Stimulated activated CD8-positive, alpha-beta memory T cell treated with anti-CD3 and anti-CD28 coated beads, Interleukin-2, amount 100 ng/mL, for 1 hour (primary cell): Measurements from ENCODE around the gene GOLGA5.
"Not testable (repeated sequence)": the region's sequence is repeated elsewhere in the genome, so short reads cannot be mapped to it uniquely, and the experiment has no call there.

Source experiments
- DNase-seq, 2 donors: peaks; one replicate each; pipeline ENCODE4 v3.0.0-alpha.2; 2020; ENCODE audit warnings: low read depth in 2 of 2

Gene GOLGA5

DNA sequence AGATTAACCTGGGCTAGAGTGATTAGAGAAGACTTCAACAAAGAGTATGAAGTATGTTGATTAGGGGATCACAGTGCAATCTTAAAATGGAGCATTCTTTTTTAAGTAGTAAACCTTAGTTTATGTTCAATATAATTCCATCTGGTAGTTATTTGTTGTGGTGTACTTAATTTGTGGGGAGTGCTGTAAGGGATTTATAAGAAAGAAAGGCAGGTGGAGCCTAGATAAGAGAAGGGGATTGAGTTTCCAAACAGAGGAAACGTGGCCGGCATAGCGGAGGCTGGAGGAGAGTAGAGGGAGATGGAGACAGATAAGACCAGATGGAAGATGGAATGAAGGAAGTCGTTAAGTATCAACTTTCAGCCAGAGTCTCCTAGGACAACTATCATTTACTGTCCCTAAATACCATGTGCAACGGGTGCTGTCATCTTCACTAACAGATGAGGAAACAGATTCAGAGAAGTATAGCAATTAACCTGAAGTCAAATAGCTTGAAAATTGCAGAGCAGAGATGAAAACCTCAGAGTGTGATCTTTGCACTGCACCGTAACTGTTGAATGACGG lies 38.1 kb downstream of the GOLGA5 start:
- DNase-seq, result no peak

DNA sequence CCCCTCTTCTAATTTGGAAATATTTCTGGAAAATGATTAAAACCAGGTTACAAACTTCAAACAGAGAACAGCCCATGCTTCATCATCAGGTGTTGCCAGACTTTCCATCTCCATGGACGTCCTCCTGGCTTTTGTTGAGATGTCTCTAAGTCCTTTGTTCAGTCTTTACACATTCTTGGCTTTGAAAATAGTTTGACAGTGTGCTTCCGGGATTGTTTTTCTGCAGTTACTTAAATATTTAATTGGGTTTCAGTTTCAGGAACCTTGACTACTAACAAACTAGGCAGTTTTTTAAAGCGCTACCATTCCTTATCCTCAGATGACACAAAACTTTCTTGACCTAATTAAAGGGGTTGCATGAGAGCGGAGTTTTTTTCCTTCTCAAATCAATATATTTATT lies 47.8 kb downstream of the GOLGA5 start:
- DNase-seq, result no peak

DNA sequence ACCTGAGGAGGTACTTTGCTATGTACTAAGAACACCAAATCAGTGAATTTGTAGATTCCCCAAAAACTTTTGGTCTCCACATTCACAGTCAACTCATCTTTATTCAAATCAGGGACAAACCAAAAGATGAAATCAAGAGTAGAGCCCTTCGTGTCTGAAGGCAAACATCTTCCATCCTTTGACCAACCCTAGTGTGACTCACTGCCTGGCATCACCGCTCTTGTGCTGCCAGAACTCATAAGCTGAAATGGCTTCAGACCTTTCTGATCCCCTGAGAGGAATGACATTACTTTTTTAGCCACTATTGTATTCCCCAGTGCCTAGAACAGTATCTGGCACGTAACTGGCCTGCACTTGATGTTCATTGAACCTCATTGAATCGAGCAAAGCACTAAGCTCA lies 50.1 kb downstream of the GOLGA5 start:
- DNase-seq, result no peak

DNA sequence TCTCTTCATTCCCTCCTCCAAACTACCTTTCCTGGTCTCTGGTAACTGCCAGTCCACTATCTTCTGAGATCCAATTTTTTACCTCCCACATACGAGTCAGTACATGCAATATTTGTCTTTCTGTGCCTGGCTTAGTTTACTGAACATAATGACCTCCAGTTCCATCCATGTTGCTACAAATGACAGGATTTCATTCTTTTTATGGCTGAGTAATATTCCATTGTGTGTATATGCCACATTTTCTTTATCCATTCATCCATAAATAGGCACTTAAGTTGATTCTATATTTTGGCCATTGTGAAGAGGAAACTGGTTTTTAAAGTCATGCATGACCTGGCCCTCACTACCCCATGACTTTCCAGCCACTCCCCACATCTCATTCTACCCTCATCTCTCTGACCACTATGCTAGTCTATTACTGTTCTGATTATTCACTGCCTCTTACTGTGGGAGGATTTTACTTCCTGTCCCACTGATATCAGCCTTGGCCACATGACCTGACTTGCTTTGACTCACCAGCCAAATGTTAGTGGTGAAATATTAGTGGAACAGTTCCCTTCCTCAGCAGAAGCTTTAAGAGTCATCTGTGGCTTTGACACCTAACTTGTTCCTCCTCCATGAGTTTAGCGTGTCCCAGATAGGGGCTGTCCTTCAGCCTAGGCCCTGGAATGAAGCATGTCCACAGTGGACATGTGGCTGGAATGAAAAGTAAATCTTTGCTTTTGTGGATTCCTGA lies 52.2 kb downstream of the GOLGA5 start:
- DNase-seq, result no peak

DNA sequence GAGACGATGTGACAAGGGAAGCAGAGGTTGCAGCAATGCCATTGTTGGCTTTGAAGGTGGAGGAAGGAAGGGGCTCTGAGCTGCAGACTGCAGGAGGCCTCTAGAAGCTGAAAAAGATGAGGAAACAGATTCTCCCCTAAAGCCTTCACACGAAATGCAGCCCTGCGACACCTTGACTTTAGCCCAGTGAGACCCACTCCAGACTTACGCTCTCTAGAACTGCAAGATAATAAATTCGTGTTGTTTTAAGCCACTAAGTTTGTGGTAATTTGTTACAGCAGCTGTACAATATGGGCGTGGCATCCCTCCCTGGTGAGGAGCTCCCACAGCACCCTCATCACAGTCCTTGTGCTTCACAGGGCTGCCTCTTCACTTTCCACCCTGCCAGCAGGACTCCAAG lies 53.2 kb downstream of the GOLGA5 start:
- no peak for DNase-seq

DNA sequence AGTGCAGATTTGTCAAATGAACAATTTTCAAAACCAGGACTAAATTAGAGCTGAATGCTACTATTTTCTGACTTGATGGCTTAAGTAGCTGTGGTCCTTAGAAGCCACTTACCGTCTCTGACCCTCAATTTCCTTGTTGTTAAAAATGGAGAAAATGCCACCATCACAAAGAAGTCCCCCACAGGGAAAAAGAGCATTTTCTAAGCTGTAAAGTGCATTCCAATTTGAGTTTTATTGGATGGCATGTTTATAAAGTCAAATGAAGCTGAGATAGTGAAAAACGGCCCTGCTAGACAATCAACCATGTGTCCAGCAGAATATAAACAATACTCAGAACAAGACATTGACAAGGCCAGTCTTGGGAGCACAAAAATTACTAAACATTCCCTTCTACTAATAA lies 53.6 kb downstream of the GOLGA5 start:
- DNase-seq, result no peak

DNA sequence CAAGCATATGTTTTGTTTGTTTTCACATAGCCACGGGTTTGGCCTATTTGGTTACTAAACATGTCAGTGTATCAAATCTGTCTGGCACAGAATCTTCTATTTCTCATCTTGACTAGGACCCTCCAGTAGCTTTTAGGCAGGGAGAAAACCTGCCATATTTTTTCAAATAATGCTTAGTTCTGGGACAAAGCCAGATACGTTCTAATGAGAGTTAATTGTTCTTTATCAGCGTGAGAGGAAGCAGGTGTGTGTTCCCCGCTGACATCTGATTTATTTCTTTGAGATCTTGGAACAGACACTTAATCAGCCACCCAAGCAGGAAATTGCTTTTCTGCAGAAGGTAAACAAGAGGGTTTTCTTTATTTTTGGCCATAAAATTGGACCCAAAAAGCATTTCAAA lies 54.8 kb downstream of the GOLGA5 start:
- no peak for DNase-seq

DNA sequence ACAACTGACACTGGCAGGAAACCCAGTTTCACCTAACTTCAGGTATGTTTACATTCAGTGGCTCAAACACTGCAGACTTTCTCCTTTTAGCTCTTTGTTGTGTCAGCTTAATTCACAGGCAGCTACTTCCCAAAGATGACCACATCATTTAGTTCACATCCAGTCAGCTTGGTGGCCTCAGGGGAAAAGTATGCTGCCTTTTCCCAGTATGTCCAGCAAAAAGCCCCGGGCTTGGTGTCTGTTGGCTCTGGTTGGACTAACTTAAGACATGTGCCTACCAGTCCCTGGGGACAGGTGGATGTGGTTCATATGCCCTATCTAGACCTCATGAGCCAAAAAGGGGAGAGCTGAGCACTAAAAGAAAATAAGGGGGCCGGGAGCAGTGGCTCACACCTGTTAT lies 56.4 kb downstream of the GOLGA5 start:
- no peak for DNase-seq

DNA sequence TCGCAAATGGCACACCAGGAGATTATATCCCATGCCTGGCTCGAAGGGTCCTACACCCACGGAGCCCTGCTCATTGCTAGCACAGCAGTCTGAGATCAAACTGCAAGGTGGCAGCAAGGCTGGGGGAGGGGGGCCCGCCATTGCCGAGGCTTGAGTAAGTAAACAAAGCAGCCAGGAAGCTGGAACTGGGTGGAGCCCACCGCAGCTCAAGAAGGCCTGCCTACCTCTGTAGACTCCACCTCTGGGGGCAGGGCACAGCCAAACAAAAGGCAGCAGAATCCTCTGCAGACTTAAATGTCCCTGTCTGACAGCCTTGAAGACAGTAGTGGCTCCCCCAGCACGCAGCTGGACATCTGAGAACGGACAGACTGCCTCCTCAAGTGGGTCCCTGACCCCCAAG lies 59.0 kb downstream of the GOLGA5 start:
- DNase-seq, result not testable (repeated sequence)

DNA sequence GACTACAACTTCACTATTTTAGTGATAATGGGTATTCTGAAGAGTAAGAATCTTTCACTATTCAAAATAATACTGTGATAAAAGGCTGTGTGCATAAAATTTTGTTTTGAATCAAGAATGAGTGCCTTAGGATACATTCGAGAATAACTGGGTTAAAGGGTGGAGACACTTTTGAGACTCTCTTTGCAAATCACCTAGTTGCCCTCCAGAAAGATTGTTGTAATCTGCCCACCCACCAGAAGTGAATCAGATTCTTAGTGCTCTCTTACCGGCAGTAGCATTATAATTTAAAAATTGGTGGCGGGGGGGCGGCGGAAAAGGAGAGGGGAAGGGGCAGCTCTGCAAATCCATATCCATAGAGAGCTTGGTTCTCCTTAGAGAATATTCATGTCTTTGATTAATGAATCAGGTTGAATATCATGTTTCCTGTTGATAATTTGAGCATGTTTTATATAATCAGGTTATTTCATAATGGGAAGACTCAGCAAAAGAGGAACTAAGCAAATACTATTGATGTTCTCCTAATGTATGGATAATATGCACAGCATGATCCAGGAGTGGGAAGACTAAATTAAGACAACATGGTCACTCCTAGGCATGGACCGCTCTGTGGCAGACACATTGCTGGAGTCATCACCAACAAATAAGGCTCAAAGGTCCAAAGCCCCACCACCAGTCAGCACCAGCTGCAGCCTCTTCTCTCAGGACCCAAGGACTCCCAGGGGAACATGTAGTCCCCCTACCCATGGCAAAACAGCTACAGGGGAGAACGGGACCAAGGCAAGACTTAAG lies 66.1 kb downstream of the GOLGA5 start:
- DNase-seq, result no peak

DNA sequence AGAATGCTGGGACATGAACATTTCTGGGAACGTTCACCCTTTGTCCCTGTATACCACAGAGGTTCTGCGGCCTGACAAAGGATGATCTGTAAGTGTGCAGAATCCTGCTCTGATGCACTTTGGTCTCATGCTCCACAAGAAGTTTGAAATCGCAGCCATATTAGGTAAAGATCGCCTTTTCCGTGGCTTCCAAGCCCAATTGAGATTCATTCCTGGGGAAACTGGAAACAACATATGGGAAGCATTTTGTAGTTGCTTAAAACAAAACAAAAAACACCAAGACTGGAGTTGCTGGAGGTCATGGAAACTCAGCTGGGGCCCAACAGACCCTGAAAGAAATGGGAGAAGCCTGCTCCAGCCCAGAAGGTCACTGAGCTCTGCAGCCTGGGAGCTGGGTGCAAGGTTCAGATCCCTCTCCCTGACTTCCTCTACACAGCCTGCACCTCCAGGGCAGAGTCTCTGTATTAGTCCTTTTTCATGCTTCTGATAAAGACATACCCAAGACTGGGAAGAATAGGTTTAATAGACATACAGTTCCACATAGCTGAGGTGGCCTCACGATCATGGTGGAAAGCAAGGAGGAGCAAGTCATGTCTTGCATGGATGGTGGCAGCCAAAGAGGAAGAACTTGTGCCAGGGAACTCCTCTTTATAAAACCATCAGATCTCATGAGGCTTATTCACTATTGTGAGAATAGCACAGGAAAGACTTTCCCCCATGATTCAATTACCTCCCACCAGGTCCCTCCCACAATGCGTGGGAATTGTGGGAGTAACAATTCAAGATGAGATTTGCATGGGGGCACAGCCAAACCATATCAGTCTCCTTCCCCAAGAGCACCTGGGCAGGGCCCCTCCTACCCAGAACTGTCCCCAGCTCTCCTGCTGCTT lies 68.0 kb downstream of the GOLGA5 start:
- no peak for DNase-seq

DNA sequence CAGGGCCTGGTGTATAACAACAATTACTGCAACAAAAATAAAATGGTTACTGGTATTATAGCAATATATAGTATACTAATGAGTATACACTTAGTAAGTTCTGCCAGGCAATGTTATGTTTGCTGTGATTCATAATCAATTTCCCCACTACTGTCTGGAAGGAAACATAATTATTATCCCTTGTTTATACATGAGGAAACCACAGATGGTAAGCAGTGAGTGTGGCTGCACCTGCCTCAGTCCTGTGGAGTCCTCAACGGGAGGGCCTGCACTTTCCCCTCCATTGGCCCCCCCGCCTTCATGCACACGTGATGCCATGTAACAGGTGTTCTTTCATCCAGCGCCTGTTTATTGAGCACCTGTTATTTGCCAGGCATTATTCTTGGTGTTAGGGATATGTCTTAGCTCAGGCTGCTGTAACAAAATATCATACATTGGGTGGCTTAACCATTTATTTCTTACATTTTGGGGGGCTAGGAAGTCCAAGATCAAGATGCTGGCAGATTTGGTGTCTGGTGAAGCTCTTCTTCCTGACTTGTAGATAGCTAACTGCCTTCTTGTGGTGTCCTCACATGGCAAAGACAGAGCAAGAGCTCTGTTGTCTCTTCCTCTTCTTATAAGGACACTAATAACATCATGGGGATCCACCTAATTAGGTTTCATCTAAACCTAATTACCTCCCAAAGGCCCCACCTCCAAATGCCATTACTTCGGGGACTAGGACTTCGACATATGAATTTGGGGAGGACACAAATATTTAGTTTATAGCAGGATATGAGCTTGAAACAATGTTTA lies 69.4 kb downstream of the GOLGA5 start:
- DNase-seq, result no peak

DNA sequence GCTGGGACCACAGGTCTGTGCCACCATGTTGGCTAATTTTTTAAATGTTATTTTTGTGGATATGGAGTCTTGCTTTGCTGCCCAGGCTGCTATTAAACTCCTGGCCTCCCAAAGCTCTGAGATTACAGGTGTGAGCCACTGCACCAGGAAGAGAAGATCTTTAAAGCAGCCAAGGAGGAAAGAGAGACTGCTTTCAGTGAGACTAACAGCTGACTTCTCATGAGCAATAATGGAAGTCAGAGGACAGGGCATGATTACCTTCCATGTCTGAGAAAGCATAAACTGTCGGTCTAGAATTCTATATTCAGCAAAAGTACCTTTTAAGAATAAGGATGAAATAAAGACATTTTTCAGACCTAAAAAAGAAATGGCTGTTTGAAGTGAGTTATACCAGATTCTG lies 71.6 kb downstream of the GOLGA5 start:
- no peak for DNase-seq

DNA sequence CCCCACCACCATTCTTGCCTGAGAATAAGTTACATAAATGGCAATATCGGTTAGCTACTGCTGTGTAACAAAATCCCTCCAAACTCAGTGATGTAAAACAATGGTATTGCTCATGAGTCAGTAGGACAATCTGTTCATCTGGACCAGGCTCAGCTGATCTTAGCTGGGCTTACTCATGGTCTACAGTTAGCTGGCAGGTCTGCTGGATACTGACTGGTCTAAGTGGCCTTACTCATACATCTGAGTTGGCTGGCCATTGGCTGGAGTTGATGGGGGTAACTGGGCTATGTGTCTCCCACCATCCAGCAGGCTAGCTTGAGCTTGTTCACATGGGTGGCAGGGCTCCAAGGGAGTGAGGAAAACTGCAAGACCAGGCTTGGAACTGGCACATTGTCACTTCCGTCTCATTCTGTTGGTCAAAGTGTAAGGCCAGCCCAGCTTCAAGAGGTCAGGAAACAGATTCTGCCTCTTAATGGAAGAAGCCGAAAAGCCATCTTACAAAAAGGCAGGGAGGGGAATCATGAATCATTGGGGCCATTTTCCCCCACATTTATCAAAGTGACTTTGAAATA lies 72.2 kb downstream of the GOLGA5 start:
- no peak for DNase-seq

DNA sequence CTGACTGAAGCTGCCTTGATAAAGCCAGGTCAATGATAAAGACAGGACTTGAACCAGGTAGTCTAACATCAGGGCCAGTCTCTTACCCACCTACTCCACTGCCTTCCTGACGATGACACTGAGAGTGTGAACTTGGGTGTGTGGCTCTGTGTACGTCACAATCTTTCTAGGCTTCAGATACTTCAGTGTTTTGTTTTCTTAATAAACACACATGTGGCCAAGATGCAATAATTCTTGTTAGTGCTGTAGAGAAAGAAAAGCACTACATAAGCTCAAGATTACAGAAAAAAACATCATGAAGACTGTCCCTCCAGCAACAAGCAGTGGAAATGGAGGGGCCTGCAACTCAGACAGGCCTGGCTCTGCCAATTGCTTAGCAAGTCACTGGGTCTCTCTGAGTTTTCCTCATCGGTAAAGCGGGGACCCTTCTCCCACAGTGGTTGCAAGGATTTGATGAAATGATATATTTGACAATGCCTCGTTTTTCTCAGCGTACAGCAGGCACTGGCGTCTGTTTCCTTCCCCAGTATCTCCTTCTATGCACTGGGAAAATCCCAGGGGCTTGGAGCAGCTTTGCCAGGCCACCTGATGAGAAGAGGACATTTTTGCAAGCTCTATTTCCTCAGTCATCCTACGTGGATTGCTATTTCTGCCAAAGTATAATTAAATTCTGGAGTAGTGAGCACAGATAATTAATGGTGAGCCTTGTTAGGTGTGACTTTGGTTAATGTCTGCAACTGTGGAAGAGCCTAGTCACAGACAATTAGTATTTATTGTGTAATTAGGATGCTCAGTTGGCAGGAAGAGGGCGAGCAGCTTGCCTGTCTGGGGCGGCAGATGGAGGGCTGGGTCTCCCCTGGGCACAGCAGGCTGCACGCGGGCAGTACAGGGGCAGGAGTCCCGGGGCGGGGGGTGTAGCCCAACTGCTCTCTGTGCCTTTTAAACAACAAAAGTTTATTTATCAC lies 73.1 kb downstream of the GOLGA5 start:
- DNase-seq, result no peak

DNA sequence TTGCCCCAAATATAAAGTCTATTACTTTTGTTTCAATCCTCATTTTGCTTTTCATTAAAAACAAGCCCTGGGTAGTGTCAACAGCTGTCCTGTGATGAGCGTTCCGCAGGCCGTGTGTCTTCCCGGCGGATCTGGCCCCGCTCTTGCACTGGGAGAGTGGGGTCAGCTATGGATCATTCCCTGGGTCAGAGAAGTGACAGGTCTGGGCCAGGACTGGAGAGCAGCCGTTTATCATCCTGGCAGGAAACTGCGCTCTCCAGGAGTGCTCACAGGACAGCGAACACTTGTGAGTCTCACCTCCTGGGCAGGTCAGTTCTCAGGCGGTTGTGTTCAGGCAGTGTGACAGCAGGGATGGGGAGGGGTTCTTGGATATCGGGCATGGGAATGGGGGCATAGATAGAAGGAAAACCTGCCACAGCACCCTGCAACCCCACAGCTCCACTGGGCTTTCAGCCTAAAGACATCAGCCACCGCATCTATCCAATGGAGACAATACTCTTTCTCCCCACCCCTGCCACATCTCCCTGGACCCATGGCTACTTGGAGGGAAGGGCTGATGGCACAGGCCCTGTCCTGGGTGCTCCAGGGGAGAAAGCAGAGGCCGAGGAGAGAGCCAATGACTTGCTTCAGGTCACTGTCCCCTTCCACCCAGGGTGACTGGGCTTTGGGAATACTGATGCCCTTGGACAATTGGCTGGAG lies 81.0 kb downstream of the GOLGA5 start:
- no peak for DNase-seq

DNA sequence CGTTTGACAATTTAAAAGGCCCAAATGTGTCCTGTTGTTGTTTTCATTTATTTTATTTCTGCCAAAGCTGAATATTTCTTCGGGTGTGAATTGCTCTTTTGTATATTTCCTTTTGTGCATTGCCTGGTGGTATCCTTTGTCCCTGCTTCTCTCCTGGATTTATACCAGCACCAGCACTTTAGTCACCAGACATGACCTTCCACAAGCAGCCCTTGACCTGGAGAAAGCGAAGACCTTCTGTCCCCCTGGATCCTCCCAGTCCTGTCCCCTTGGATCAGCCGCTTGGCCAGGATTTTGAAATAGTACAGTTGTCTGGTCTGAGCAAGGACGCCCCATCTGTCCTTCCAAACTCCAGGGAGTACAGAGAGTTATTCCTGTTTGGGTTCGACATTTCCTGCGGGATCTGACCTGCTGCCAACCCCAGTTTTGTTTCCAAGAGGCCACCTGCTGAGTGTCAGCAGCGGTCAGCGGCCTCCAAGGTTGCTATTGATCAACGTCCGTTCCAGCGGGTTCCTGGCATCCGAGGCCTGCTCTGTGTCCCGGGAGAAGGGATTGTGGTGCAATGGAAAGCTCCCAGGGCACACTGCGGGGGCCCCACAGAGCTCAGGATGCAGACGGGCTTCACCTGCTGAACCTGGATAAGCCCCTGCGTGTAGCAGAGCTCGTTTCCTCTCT lies 83.8 kb downstream of the GOLGA5 start:
- DNase-seq, result no peak

DNA sequence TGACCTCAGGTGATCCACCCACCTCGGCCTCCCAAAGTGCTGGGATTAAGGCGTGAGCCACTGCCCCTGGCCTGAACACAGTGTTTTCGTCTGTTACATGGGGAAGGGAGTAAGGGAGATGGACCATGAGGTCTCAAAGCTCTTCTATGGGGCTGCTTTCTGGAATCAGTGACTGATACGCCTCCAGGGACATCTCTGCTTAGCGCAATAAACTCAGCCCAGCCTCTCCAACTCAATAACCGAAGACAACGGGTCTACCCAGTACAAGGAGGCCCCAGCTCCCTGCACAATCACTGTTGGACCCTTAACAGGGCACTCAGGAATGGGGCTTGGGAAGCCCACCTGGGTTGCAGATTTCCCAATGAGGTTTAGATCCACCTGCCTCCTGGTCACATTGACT lies 86.2 kb downstream of the GOLGA5 start:
- DNase-seq, result no peak

DNA sequence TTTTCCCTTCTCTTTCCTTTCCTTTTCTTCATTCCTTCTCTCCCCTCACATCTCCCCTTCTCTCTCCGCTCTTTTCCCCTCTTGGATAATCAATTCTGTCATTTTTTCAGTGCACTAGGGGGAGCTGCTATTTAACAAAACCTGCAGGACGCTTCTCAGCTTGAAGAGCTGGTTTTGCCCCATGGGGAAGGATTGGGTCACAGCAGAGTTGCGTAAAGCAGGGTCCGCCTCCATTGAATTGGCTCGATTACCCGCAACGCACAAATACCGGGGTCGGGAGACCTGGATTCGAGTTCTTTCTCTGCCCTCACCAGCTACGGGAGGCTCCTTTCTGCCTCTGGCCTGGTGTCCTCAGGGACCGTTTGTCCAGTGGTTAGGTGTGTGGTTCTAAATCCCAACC lies 86.7 kb downstream of the GOLGA5 start:
- no peak for DNase-seq
